GM23248 (cell line): Measurements from ENCODE around the gene CCDC15. TPM values are rescaled to one million over a fixed set of nuclear protein-coding genes. Genes with fewer than 3 reads are reported as not detected.

Experiments
- DNase-seq: peaks from one replicate; pipeline ENCODE4 v3.0.0-alpha.2; 2015
- H2AFZ ChIP-seq: fragments of 200-600 bp; sonication (generic); 2 replicates; pipeline ENCODE4 v1.6.1; 2016; ENCODE audit warnings: antibody characterized with exemption
- H3F3A ChIP-seq: fragments of 200-600 bp; sonication (generic); 2 replicates; pipeline ENCODE4 v1.6.1; 2016; ENCODE audit warnings: mild to moderate bottlenecking, antibody characterized with exemption, mixed run types; ENCODE audit not compliant: insufficient read depth
- H3K27ac ChIP-seq: fragments of 200-600 bp; sonication (generic); 2 replicates; pipeline ENCODE4 v1.5.1; 2016; ENCODE audit warnings: mild to moderate bottlenecking
- H3K27me3 ChIP-seq: fragments of 200-600 bp; sonication (generic); replicated peaks from 2 replicates; pipeline ENCODE4 v1.6.1; 2016; ENCODE audit warnings: mild to moderate bottlenecking; ENCODE audit not compliant: insufficient read depth
- H3K36me3 ChIP-seq: fragments of 200-600 bp; sonication (generic); 2 replicates; pipeline ENCODE4 v1.6.1; 2016; ENCODE audit warnings: low read depth, mild to moderate bottlenecking
- H3K4me1 ChIP-seq: fragments of 200-600 bp; sonication (generic); 2 replicates; pipeline ENCODE4 v1.6.1; 2016; ENCODE audit warnings: mild to moderate bottlenecking; ENCODE audit not compliant: insufficient read depth
- H3K4me2 ChIP-seq: fragments of 200-600 bp; sonication (generic); one replicate; pipeline ENCODE4 v1.6.1; 2016; ENCODE audit warnings: mild to moderate bottlenecking; ENCODE audit not compliant: unreplicated experiment
- H3K4me3 ChIP-seq: fragments of 200-600 bp; sonication (generic); 2 replicates; pipeline ENCODE4 v1.5.1; 2016; ENCODE audit warnings: mild to moderate bottlenecking
- H3K79me2 ChIP-seq: fragments of 200-600 bp; sonication (generic); 2 replicates; pipeline ENCODE4 v1.6.1; 2016; ENCODE audit warnings: mild to moderate bottlenecking; ENCODE audit not compliant: insufficient read depth
- H3K9ac ChIP-seq: fragments of 200-600 bp; sonication (generic); 2 replicates; pipeline ENCODE4 v1.6.1; 2016; ENCODE audit warnings: mild to moderate bottlenecking
- H3K9me2 ChIP-seq: fragments of 200-600 bp; sonication (generic); 2 replicates; pipeline ENCODE4 v1.6.1; 2016; ENCODE audit warnings: mixed run types, mild to moderate bottlenecking, moderate library complexity; ENCODE audit not compliant: insufficient read depth
- H3K9me3 ChIP-seq: fragments of 200-600 bp; sonication (generic); one replicate; pipeline ENCODE4 v1.6.1; 2017; ENCODE audit warnings: low read depth
- H4K20me1 ChIP-seq: fragments of 200-600 bp; sonication (generic); 2 replicates; pipeline ENCODE4 v1.6.0; 2016; ENCODE audit not compliant: insufficient read depth
- EZH2 ChIP-seq: fragments of 200-600 bp; sonication (generic); IDR thresholded peaks from 2 replicates; pipeline ENCODE4 v1.6.1; 2018; ENCODE audit warnings: antibody characterized with exemption, mild to moderate bottlenecking; ENCODE audit not compliant: insufficient read depth, poor library complexity, severe bottlenecking
- EZH2phosphoT487 ChIP-seq: fragments of 200-600 bp; sonication (generic); IDR thresholded peaks from 2 replicates; pipeline ENCODE4 v1.6.1; 2018; ENCODE audit warnings: antibody characterized with exemption, moderate library complexity, mild to moderate bottlenecking, low read depth; ENCODE audit not compliant: insufficient read depth
- WGBS, 2 experiments: methylation state at CpG; one replicate each; pipeline ENCODE4 v1.1.6; 2015 to 2017; ENCODE audit warnings: low lambda C conversion rate in 2 of 2, low coverage in 1 of 2; ENCODE audit errors: missing lambda C conversion rate in 2 of 2; 5-methylcytosine and 5-hydroxymethylcytosine counted together
- in situ Hi-C: fragments of 300-500 bp; cut with MboI; formaldehyde crosslinking; loops from 2 replicates; pipeline ENCODE4 v1.15.0; 2020
- polyA plus RNA-seq: library from polyadenylated mRNA; unstranded; fragments of >200 nt; fragmentation: Nextera tagmentation; extraction: Ambion mirVana; gene quantifications from 2 replicates; pipeline ENCODE4 v1.2.1, GENCODE V29; 2016
- total RNA-seq: library from RNA; depleted of rRNA; stranded (reverse); fragments of >200 nt; shearing (Covaris generic); gene quantifications from 2 replicates; pipeline ENCODE4 v1.2.3, GENCODE V29; 2014

The CCDC15 gene
- total and polyA plus RNA-seq, 2 experiments from 2014 or later, result 0.97 to 1.6 TPM

DNA sequence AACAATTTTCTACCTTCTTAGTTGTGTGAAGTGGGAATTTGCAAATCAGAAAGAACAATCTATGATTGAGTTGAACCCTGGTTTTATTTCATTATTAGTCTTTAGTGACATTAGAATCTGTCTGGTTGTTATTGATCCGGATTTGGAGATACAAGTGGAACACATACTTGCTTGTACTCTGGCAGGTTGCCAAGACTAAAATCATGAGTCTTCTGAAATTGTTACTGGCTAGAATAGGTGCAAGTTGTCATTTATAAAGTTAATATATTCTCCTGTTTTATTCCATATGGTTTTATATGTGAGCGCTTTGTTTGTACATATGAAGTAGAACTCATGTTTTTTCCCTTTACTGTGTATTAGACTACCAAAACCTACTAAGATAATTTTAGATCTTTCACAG lies 23.0 kb downstream of the CCDC15 start:
- Histone ChIP-seq H3K27ac (no peak overlapping the region), H3K9me2 (no peaks in the 10 kb centered on the region), H3K4me1 (no peaks in the 10 kb centered on the region), H3K4me2 (no peak overlapping the region), H3K4me3 (no peak overlapping the region), H4K20me1 (no peaks in the 10 kb centered on the region), H3K27me3 (no peaks in the 10 kb centered on the region), H3K79me2 (no peaks in the 10 kb centered on the region), H3K9ac (no peak overlapping the region), H3K36me3 (no peaks in the 10 kb centered on the region), H3K9me3 (no peaks in the 10 kb centered on the region), H2AFZ (no peak overlapping the region), H3F3A (no peaks in the 10 kb centered on the region)
- in situ Hi-C loops, result loop anchor here (10.0 kb wide), 1 partner anchor 168 kb away; no protein-coding TSS in a partner anchor
- 72 to 77% methylated on average over 2 of the region's 2 CpGs for WGBS, 2 experiments
- TF ChIP-seq EZH2phosphoT487 (no peak), EZH2 (no peak)
- peak; percentile 4 for DNase-seq

- H3F3A ChIP-seq, result no peaks in the 10 kb centered on the region
- TF ChIP-seq EZH2, result no peak
- no peak for TF ChIP-seq EZH2phosphoT487
- in situ Hi-C loops, result loop anchor here (10.0 kb wide), 1 partner anchor 166 kb away; no protein-coding TSS in a partner anchor
These were observed 24.3 kb downstream of the CCDC15 start for GRCh38 chr11:124978316-124978715.

GRCh38 chr11:124982043-124982442 lies 28.0 kb downstream of the CCDC15 start:
- Histone ChIP-seq H3F3A (no peaks in the 10 kb centered on the region), H3K36me3 (no peaks in the 10 kb centered on the region), H3K9me2 (no peaks in the 10 kb centered on the region), H2AFZ (no peak overlapping the region), H3K4me2 (no peak overlapping the region), H3K4me3 (no peak overlapping the region), H3K4me1 (no peaks in the 10 kb centered on the region), H3K27ac (no peak overlapping the region), H3K79me2 (no peaks in the 10 kb centered on the region), H3K9me3 (no peaks in the 10 kb centered on the region), H3K9ac (no peak overlapping the region), H3K27me3 (no peaks in the 10 kb centered on the region), H4K20me1 (no peaks in the 10 kb centered on the region)
- DNase-seq, result no peak
- TF ChIP-seq EZH2 (no peak), EZH2phosphoT487 (no peak)
- in situ Hi-C loops, result no loop called here

More at GRCh38 chr11:124978316-124978715, 24.3 kb downstream of the CCDC15 start:
- no peak overlapping the region for H3K27ac ChIP-seq
- no peaks in the 10 kb centered on the region for H4K20me1 ChIP-seq
- 83 to 89% methylated on average over 2 of the region's 2 CpGs for WGBS, 2 experiments
- no peaks in the 10 kb centered on the region for H3K79me2 ChIP-seq
- no peak overlapping the region for H3K4me2 ChIP-seq
- H3K9me2 ChIP-seq, result no peaks in the 10 kb centered on the region
- no peaks in the 10 kb centered on the region for H3K36me3 ChIP-seq
- DNase-seq, result no peak
- no peak overlapping the region for H2AFZ ChIP-seq
- H3K4me1 ChIP-seq, result no peaks in the 10 kb centered on the region
- H3K9ac ChIP-seq, result no peak overlapping the region
- H3K4me3 ChIP-seq, result no peak overlapping the region
- no peaks in the 10 kb centered on the region for H3K27me3 ChIP-seq
- H3K9me3 ChIP-seq, result no peaks in the 10 kb centered on the region

GRCh38 chr11:124983674-124984511 lies 29.9 kb downstream of the CCDC15 start:
- H3K4me2 ChIP-seq, result no peak overlapping the region
- H2AFZ ChIP-seq, result no peak overlapping the region
- no peaks in the 10 kb centered on the region for H3K4me1 ChIP-seq
- H3K27ac ChIP-seq, result no peak overlapping the region
- H3K36me3 ChIP-seq, result no peaks in the 10 kb centered on the region
- H3K9me3 ChIP-seq, result no peaks in the 10 kb centered on the region
- TF ChIP-seq EZH2phosphoT487 (no peak), EZH2 (no peak)
- no peaks in the 10 kb centered on the region for H4K20me1 ChIP-seq
- DNase-seq, result no peak
- no peaks in the 10 kb centered on the region for H3K9me2 ChIP-seq
- H3K27me3 ChIP-seq, result no peaks in the 10 kb centered on the region
- H3K9ac ChIP-seq, result no peak overlapping the region
- no peak overlapping the region for H3K4me3 ChIP-seq
- H3K79me2 ChIP-seq, result no peaks in the 10 kb centered on the region
- WGBS, 2 experiments, result 88 to 92% methylated on average over 17 of the region's 17 CpGs
- no peaks in the 10 kb centered on the region for H3F3A ChIP-seq
- in situ Hi-C loops, result no loop called here
